NCI-H2171 (cell line): Measurements from ENCODE around the gene ZNF267.
"Not testable (repeated sequence)": the region's sequence is repeated elsewhere in the genome, so short reads cannot be mapped to it uniquely, and the experiment has no call there.

ENCODE experiments used
- DNase-seq: peaks from one replicate; lab custom pipeline; 2025; lab: John Stamatoyannopoulos, UW

The ZNF267 gene

GRCh38 chr16:31879937-31880321 lies 6.3 kb downstream of the ZNF267 start:
- no peak for DNase-seq

- no peak for DNase-seq
Observed at GRCh38 chr16:31880322-31880979, 6.8 kb downstream of the ZNF267 start.

GRCh38 chr16:31886227-31886626 lies 12.6 kb downstream of the ZNF267 start:
- DNase-seq: no peak

- no peak for DNase-seq
Observed at GRCh38 chr16:31888735-31889134, 15.1 kb downstream of the ZNF267 start.

- DNase-seq: not testable (repeated sequence)
Observed at GRCh38 chr16:31892111-31892510, 18.5 kb downstream of the ZNF267 start.

- DNase-seq: no peak
Observed at GRCh38 chr16:31893824-31894223, 20.2 kb downstream of the ZNF267 start.

GRCh38 chr16:31897283-31897682 lies 23.7 kb downstream of the ZNF267 start:
- DNase-seq: no peak

- no peak for DNase-seq
Observed at GRCh38 chr16:31899505-31899904, 25.9 kb downstream of the ZNF267 start.

- DNase-seq: not testable (repeated sequence)
Observed at GRCh38 chr16:31904571-31904970, 31.0 kb downstream of the ZNF267 start.

- no peak for DNase-seq
Observed at GRCh38 chr16:31913668-31914067, 40.1 kb downstream of the ZNF267 start.

GRCh38 chr16:31916056-31916488 lies 42.5 kb downstream of the ZNF267 start:
- DNase-seq: no peak

GRCh38 chr16:31920373-31920772 lies 46.8 kb downstream of the ZNF267 start:
- DNase-seq: no peak

GRCh38 chr16:31951806-31952205 lies 78.2 kb downstream of the ZNF267 start:
- DNase-seq: not testable (repeated sequence)

GRCh38 chr16:31952206-31952605 lies 78.6 kb downstream of the ZNF267 start:
- DNase-seq: not testable (repeated sequence)

- DNase-seq: not testable (repeated sequence)
Observed at GRCh38 chr16:31956221-31956620, 82.6 kb downstream of the ZNF267 start.

- not testable (repeated sequence) for DNase-seq
Observed at GRCh38 chr16:31960186-31960910, 86.7 kb downstream of the ZNF267 start.
